Eye (tissue), 1 donor: Measurements from ENCODE around the gene GOLM1.
A peak's percentile ranks its signal among the peaks of the same experiment; 100 is the strongest.

Experiments
- DNase-seq: peaks from one replicate; pipeline ENCODE4 v3.0.0-alpha.2; 2015

The GOLM1 gene

GRCh38 chr9:86043999-86044398 lies 55.4 kb downstream of the GOLM1 start:
- no peak for DNase-seq

GRCh38 chr9:86043586-86043985 lies 55.8 kb downstream of the GOLM1 start:
- DNase-seq = no peak

- no peak for DNase-seq
Measured at GRCh38 chr9:86042199-86042978, 57.0 kb downstream of the GOLM1 start.

GRCh38 chr9:86041311-86041741 lies 58.0 kb downstream of the GOLM1 start:
- DNase-seq = no peak

- DNase-seq = no peak
Measured at GRCh38 chr9:86040861-86041155, 58.5 kb downstream of the GOLM1 start.

GRCh38 chr9:86039991-86040860 lies 59.1 kb downstream of the GOLM1 start:
- DNase-seq = no peak

GRCh38 chr9:86036555-86036954 lies 62.8 kb downstream of the GOLM1 start:
- DNase-seq = no peak

- DNase-seq = no peak
Measured at GRCh38 chr9:86035827-86036440, 63.4 kb downstream of the GOLM1 start.

- DNase-seq = peak; percentile 29
Measured at GRCh38 chr9:86034863-86035734, 64.3 kb downstream of the GOLM1 start.

GRCh38 chr9:86027767-86028166 lies 71.6 kb downstream of the GOLM1 start:
- no peak for DNase-seq

GRCh38 chr9:86022687-86023266 lies 76.6 kb downstream of the GOLM1 start:
- DNase-seq = no peak

- DNase-seq = no peak
Measured at GRCh38 chr9:86021166-86021565, 78.2 kb downstream of the GOLM1 start.

- DNase-seq = no peak
Measured at GRCh38 chr9:86020731-86021130, 78.6 kb downstream of the GOLM1 start.

- no peak for DNase-seq
Measured at GRCh38 chr9:86009133-86009532, 90.2 kb downstream of the GOLM1 start.

- DNase-seq = peak; percentile 12
Measured at GRCh38 chr9:86005253-86005775, 94.0 kb downstream of the GOLM1 start.

GRCh38 chr9:85995599-85995998 lies 103.8 kb downstream of the GOLM1 start:
- no peak for DNase-seq

GRCh38 chr9:85995097-85995496 lies 104.3 kb downstream of the GOLM1 start:
- no peak for DNase-seq

GRCh38 chr9:85994191-85994590 lies 105.2 kb downstream of the GOLM1 start:
- DNase-seq = no peak

GRCh38 chr9:85987236-85987635 lies 112.1 kb downstream of the GOLM1 start:
- DNase-seq = no peak

GRCh38 chr9:85984457-85984856 lies 114.9 kb downstream of the GOLM1 start:
- no peak for DNase-seq

- no peak for DNase-seq
Measured at GRCh38 chr9:85981369-85981768, 118.0 kb downstream of the GOLM1 start.

GRCh38 chr9:85978496-85978895 lies 120.9 kb downstream of the GOLM1 start:
- DNase-seq = peak; percentile 81
